ENCODE data around the gene JAKMIP3. TPM values are rescaled to one million over a fixed set of nuclear protein-coding genes. Genes with fewer than 3 reads are reported as not detected.

JAKMIP3 gene
- total RNA-seq, 6 experiments from 2014 or later, result 0.06 to 0.22 (median 0.18) TPM

DNA sequence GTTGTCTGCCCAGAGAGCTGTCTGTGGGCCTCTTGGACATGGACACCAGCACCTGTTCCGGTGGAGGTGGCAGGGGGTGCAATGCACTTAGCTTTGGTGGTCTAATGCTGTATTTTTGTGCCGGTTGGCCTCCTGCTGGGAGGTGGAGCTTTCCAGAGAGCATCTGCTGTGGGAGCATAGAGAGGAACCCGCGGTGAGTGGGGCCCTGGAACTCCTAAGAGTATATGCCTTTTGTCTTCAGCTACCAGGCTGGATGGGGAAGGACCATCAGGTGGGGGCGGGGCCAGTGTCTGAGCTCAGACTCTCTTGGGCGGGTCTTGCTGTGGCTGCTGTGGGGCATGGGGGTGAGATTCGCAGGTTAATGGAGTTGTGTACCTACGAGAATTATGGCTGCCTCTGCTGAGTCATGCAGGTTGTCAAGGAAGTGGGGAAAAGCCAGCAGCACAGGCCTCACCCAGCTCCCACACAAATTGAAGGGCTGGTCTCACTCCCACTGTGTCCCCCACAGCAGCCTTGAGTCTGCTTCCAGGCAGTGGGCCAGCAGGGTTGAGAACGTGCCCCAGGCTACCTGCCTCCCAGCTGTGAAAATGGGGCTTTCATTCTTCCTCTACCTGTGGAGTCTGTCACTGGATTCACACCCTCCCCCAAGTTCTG, 29.0 kb downstream of the JAKMIP3 start:
- Histone ChIP-seq H3K9me3 (no peaks in the 10 kb centered on the region), H3K4me1 (no peaks in the 10 kb centered on the region), H3K36me3 (no peaks in the 10 kb centered on the region), H3K27ac (no peak overlapping the region), H3K4me3 (no peak overlapping the region), H3K27me3 (no peaks in the 10 kb centered on the region)
- ATAC-seq (no peak), DNase-seq (no peak)
- 33% methylated on average over 1 of the region's 9 CpGs for WGBS (ENCODE audit: insufficient coverage, low coverage, low lambda C conversion rate, missing lambda C conversion rate)
- no peak for TF ChIP-seq POLR2A (IDR thresholded peaks at IDR 0.05)
- TF ChIP-seq, protein P1, sequence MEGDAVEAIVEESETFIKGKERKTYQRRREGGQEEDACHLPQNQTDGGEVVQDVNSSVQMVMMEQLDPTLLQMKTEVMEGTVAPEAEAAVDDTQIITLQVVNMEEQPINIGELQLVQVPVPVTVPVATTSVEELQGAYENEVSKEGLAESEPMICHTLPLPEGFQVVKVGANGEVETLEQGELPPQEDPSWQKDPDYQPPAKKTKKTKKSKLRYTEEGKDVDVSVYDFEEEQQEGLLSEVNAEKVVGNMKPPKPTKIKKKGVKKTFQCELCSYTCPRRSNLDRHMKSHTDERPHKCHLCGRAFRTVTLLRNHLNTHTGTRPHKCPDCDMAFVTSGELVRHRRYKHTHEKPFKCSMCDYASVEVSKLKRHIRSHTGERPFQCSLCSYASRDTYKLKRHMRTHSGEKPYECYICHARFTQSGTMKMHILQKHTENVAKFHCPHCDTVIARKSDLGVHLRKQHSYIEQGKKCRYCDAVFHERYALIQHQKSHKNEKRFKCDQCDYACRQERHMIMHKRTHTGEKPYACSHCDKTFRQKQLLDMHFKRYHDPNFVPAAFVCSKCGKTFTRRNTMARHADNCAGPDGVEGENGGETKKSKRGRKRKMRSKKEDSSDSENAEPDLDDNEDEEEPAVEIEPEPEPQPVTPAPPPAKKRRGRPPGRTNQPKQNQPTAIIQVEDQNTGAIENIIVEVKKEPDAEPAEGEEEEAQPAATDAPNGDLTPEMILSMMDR (IDR thresholded peaks at IDR 0.05), result no peak
- intact Hi-C loops (cut with DNase I), result no loop called here

DNA sequence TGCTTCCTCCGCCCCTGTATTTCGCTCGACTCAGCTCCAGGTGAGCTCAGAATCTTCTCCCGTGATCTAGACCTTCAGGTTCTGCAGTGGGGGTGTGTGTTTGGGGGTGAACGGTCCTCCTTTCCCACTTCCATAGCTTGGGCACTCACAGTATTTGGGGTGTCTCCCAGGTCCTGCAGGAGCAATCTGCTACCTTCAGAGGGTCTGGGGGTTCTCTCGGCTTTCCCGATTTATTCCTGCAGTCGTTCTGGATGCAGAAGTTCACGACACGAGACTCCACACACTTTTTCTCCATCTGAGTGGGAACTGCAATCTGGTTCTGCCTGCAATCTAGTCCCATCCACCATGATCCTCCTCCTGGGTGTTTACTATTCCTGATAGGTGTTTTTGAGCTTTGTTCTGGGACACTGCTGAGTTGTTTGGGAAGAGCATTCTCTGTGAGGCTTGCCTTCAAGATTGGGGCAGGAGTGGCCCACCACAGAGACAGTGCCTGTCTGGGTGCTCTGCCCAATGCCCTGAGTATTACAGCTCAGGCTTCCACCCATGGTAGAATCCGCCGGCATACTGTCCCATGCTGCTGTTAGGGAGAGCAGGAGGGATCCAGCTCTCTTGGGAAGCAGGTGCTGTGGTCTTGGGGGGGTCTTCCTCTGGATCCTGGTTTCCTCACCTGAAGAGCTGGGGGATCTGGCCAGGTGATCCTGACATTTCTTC, 29.8 kb downstream of the JAKMIP3 start:
- no peak overlapping the region for H3K27ac ChIP-seq
- DNase-seq, result no peak
- H3K4me3 ChIP-seq, result no peak overlapping the region
- intact Hi-C loops (cut with DNase I), result no loop called here
- H3K9me3 ChIP-seq, result no peaks in the 10 kb centered on the region
- 68% methylated on average over 4 of the region's 12 CpGs for WGBS (ENCODE audit: insufficient coverage, low coverage, low lambda C conversion rate, missing lambda C conversion rate)
- no peak for TF ChIP-seq POLR2A (IDR thresholded peaks at IDR 0.05)
- TF ChIP-seq, protein P1 (IDR thresholded peaks at IDR 0.05), result no peak
- no peak for ATAC-seq
- no peaks in the 10 kb centered on the region for H3K27me3 ChIP-seq
- no peaks in the 10 kb centered on the region for H3K4me1 ChIP-seq
- no peaks in the 10 kb centered on the region for H3K36me3 ChIP-seq

DNA sequence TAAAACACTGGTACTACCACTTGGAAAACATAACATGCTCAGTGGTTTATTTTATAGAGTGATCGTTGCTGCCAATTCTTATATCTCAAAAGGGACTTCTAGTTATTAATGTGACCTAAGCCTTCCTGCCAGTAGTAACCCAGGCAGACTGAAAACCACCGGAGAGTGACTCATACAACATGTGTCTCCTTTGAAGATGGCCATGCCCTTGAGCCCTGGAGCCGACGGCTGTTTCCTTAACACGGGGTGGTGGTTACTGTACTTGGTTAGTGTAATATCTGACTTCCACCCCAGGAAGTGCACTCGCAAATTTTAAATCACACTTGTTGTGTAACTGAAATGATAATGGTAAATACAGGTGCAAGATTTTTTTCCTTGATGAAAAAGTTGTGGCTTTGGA, 30.5 kb downstream of the JAKMIP3 start:
- H3K27ac ChIP-seq, result no peak overlapping the region
- WGBS (ENCODE audit: insufficient coverage, low coverage, low lambda C conversion rate, missing lambda C conversion rate), result 15% methylated on average over 6 of the region's 6 CpGs
- H3K27me3 ChIP-seq, result no peaks in the 10 kb centered on the region
- DNase-seq, result no peak
- no peak overlapping the region for H3K4me3 ChIP-seq
- H3K36me3 ChIP-seq, result no peaks in the 10 kb centered on the region
- TF ChIP-seq, protein P1 (IDR thresholded peaks at IDR 0.05), result no peak
- TF ChIP-seq POLR2A (IDR thresholded peaks at IDR 0.05), result no peak
- H3K4me1 ChIP-seq, result no peaks in the 10 kb centered on the region
- intact Hi-C loops (cut with DNase I), result no loop called here
- H3K9me3 ChIP-seq, result no peaks in the 10 kb centered on the region
- ATAC-seq, result no peak

DNA sequence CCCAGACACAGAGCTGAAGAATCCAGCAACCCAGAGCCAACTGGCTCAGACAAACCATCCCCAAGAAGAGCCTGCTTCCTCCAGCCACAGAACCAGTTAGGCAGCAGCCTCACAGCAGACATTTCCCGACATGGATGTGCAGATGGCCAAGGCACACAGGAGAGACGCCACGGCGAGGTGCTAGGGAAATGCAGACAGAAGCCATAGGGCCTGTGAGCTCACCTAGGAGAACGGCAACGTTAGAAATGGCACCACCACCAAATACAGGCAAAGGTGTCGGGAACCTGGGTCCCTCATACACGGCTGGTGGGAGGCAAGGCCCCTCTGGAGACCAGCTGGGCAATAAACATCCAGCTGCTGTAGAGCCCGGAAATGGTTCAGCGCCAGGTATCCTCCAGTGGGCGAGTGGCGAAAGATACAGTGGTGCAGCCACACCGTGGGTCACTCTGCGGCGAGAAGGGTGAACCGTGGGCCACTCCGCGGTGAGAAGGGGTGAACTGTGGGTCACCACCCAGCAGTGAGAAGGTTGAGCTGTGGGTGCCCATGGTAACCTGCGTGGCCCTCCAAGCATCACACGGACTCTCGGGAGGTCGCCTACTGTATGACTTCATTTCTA, 31.2 kb downstream of the JAKMIP3 start:
- Histone ChIP-seq H3K27ac (no peak overlapping the region), H3K27me3 (no peaks in the 10 kb centered on the region), H3K4me3 (no peak overlapping the region), H3K9me3 (no peaks in the 10 kb centered on the region), H3K4me1 (no peaks in the 10 kb centered on the region), H3K36me3 (no peaks in the 10 kb centered on the region)
- 87% methylated on average over 5 of the region's 22 CpGs for WGBS (ENCODE audit: insufficient coverage, low coverage, low lambda C conversion rate, missing lambda C conversion rate)
- TF ChIP-seq, protein P1 (IDR thresholded peaks at IDR 0.05), result no peak
- no peak for TF ChIP-seq POLR2A (IDR thresholded peaks at IDR 0.05)
- ATAC-seq (no peak), DNase-seq (no peak)
- intact Hi-C loops (cut with DNase I), result no loop called here
